GM21390 (cell line): ENCODE data around the gene PFN3.
"Not testable (repeated sequence)": the region's sequence is repeated elsewhere in the genome, so short reads cannot be mapped to it uniquely, and the experiment has no call there.

ENCODE experiments used
- ATAC-seq: cut with Tn5 transposase; IDR thresholded peaks from one replicate; pipeline ENCODE4 v1.9.1; 2021; ENCODE audit not compliant: unreplicated experiment

PFN3 gene

GRCh38 chr5:177362292-177362609 lies 38.2 kb downstream of the PFN3 start:
- no peak for ATAC-seq

- ATAC-seq: no peak
Measured at GRCh38 chr5:177361418-177362291, 38.8 kb downstream of the PFN3 start.

GRCh38 chr5:177360740-177361139 lies 39.7 kb downstream of the PFN3 start:
- ATAC-seq: not testable (repeated sequence)

- ATAC-seq: no peak
Measured at GRCh38 chr5:177359860-177360259, 40.6 kb downstream of the PFN3 start.

- ATAC-seq: no peak
Measured at GRCh38 chr5:177359451-177359851, 41.0 kb downstream of the PFN3 start.

GRCh38 chr5:177358370-177358819 lies 42.1 kb downstream of the PFN3 start:
- no peak for ATAC-seq

- ATAC-seq: peak; percentile 91
Measured at GRCh38 chr5:177357459-177358351, 42.8 kb downstream of the PFN3 start, which contains the start of gene RGS14. RGS14 (plus strand) TSS chr5:177357924; CDS start chr5:177358025, 101 bp downstream.

- peak; percentile 6 for ATAC-seq
Measured at GRCh38 chr5:177357146-177357458, 43.4 kb downstream of the PFN3 start.

GRCh38 chr5:177356746-177357145 lies 43.7 kb downstream of the PFN3 start:
- ATAC-seq: no peak

DNA sequence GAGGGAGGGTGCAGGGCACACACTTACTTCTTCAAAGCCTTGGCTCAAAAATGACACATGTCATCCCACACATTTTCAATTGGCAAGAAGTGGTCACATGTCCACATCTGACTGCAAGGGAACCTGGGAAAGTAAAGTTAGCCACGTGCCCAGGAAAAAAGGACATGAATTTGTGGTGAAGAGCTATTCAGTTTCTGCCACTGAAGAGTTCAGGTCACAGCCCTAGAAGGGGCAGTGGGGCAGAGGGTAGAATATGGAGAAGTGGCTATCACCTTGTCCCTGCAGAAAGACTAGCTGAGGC lies 44.6 kb downstream of the PFN3 start:
- ATAC-seq: no peak

DNA sequence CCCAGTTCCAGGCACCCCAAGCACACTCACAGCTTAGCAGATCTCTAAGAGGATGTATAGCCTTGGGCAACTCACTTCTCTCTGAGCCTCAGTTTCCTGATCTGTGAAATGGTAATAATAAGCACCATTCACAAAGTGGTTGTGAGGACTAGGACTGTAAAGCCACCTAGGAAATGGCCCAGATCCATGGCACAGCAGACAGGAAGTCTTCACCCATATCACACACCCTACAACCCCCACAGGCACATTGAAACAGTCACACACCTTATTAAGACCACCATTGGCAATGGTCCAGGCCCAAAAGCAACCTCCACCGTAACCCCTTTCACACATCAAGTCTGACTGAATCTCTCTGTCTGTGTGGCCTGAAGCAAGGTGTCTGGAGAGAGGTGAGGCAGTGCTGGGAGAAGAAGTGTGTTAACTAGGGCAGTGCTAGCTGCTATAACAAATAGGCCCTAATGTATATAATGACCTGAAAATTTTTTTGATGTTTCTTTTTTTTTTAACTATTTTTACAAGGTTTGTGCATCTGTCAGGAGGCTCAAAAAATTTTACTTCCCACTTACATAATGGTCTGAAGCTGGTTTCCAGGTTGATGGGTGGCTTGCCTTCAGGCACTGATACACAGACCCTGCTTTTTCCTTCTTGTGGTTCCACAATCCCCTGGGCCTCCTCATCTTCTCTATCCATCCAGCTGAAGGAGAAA lies 45.1 kb downstream of the PFN3 start:
- ATAC-seq: no peak

GRCh38 chr5:177354711-177355110 lies 45.8 kb downstream of the PFN3 start:
- no peak for ATAC-seq

DNA sequence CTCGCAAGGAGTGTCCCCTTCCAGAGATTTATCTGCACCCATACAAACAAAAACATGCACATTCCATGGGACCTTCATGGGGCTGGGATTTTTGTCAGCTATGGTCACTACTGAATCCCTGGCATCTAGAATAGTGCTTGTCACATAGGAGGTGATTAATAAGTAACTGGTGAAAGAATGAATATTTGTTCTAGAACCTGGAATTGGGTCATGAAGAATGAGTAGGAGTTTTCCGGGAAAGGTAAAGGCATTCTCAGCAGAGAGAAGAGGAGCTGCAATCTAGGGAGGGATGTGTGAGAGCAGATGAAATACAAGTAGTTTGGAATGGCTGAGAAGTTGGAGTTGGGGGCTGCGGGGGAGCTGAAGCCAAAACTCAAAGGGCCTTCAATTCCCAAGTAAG lies 46.2 kb downstream of the PFN3 start:
- ATAC-seq: no peak

- no peak for ATAC-seq
Measured at GRCh38 chr5:177353093-177353492, 47.4 kb downstream of the PFN3 start.

DNA sequence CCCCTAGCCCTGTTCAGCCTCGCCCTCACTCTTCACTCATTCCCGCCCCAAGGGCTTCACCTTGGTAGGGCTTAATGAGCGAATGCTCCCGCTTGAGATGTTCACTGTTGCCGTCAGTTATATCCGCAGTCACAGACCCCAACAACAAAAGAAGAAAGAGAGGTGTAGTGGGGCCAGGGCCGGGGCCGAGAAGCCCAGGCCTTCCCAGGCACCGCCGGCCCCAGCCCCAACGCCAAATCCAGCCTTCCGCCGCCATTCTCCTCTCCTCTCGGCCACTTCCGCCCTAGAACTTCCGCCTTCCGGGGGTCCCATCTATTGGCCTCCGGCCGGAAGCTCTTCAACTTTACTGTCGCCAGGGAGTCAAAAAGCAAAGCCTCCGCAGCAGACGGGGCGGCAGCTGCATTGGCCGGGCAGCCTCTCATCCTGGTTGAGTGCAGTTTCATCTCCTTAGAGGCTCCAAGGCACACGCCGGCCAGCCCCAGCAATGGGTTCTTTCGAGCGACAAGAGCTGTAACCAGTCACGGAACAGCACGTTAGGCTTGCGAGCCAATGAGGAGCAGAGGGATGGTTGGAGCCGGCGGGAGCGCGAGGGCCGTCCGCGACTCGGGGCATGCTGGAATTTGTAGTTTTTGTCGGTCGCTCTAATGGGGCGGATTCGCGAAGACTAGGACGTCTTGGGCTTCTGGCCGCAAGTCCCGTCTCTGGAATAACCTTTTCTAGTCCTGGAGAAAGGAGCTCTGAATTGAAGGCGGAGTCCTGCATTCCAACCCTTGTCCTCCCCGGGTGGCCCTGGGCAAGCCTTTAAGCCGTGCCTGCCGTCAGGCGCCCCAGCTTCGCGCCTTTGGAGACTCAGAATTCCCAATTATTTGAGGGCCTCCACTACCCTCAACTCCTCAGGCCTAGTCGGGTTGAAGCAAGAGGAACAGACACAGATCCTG lies 48.8 kb downstream of the PFN3 start, which contains the start of gene LMAN2:
Gene LMAN2, minus strand, starts transcription at position 277 of the 938 bp plus-strand sequence. Its CDS starts 21 bp downstream, at position 256.
- peak; percentile 93 for ATAC-seq

GRCh38 chr5:177350776-177351391 lies 49.6 kb downstream of the PFN3 start:
- no peak for ATAC-seq
